Ovary (tissue), 9 donors: ENCODE results near the gene ERCC3. TPM values are rescaled to one million over a fixed set of nuclear protein-coding genes. Genes with fewer than 3 reads are reported as not detected.

Source experiments
- DNase-seq, 5 donors: peaks; one replicate each; pipeline ENCODE4 v3.0.0-alpha.2; 2019 to 2020
- H3K27ac ChIP-seq, 2 donors: fragments of 200-600 bp; one replicate each; pipeline versions ENCODE4 v1.5.1 to v1.8.0; 2019 to 2022
- H3K27me3 ChIP-seq: fragments of 200-600 bp; one replicate; pipeline ENCODE4 v1.8.0; 2022
- H3K36me3 ChIP-seq: fragments of 200-600 bp; sonication (generic); one replicate; pipeline ENCODE4 v1.5.1; 2019
- H3K4me1 ChIP-seq: one replicate; pipeline ENCODE4 v1.8.1; 2013; ENCODE audit warnings: mild to moderate bottlenecking, moderate library complexity; ENCODE audit not compliant: insufficient read depth
- H3K4me3 ChIP-seq: fragments of 200-600 bp; sonication (generic); one replicate; pipeline ENCODE4 v1.5.1; 2017
- H3K9me3 ChIP-seq, 2 donors: fragments of 200-600 bp in 1 of 2; sonication (generic) in 1 of 2; one replicate each; pipeline versions ENCODE4 v1.5.1 to v1.8.1; 2013 to 2019; ENCODE audit warnings: mild to moderate bottlenecking in 1 of 2, moderate library complexity in 1 of 2
- CTCF ChIP-seq, 3 donors: fragments of 450-650 bp in 2 of 3; fragments of 200-600 bp in 1 of 3; IDR thresholded peaks; one replicate each; pipeline versions ENCODE4 v1.5.1 to v1.8.0; 2016 to 2022; ENCODE audit warnings: antibody characterized with exemption in 3 of 3, mild to moderate bottlenecking in 1 of 3
- EP300 ChIP-seq: sonication (generic); formaldehyde crosslinking; IDR thresholded peaks from one replicate; pipeline ENCODE4 v1.6.1; 2017; ENCODE audit warnings: antibody characterized with exemption
- POLR2A ChIP-seq: fragments of 450-650 bp; IDR thresholded peaks from one replicate; pipeline ENCODE4 v1.6.1; 2017; ENCODE audit warnings: antibody characterized with exemption, mild to moderate bottlenecking, moderate library complexity
- WGBS, 3 donors: extraction: QIAGEN DNeasy Blood & Tissue Kit in 1 of 3; methylation state at CpG; one replicate each; pipeline versions ENCODE4 v1.1.5 to v1.1.7; 2013 to 2017; 5-methylcytosine and 5-hydroxymethylcytosine counted together
- intact Hi-C, 4 donors: fragments of 100-400 bp; cut with DNase I; formaldehyde crosslinking; loops; one replicate each; pipeline versions ENCODE4 v1.11.0 to v1.15.1; 2022 to 2023
- polyA plus RNA-seq, 2 donors: library from polyadenylated mRNA; stranded (reverse); fragments of 200-250 nt in 1 of 2; fragments of 350-450 nt in 1 of 2; fragmentation: Illumina TruSeq in 1 of 2; extraction: RNeasy Lipid Tissue Mini Kit (QIAGEN cat#74804) in 1 of 2; gene quantifications; one replicate each; pipeline ENCODE4 v1.2.3, GENCODE V29; 2013 to 2014
- total RNA-seq, 7 donors: library from RNA; depleted of rRNA in 2 of 7; stranded (reverse); fragments of >200 nt in 2 of 7; fragmentation: NEBNext Ultra II Directional in 3 of 7; extraction: Animal tissue kit (Norgen Biotek cat#: 25700) in 3 of 7; gene quantifications; one replicate each; pipeline versions ENCODE4 v1.1.0 to v1.2.4, GENCODE V29; 2016 to 2023
- donor health status: DM: no; HTN: no; CAD: no; lungs with moderate emphysema.
- donor health status: DM: no; HTN: no; CAD: no.
- donor health status: Bipolar disorder and iron deficiency.
- donor health status: DM: yes; HTN: yes; CAD: no.
- donor health status: DM: no; HTN: no; CAD: no.
- donor health status: DM: yes; HTN: yes; CAD: no.

Gene ERCC3
- total and polyA plus RNA-seq, 9 donors: 26.8 to 56.9 (median 35.1) TPM

GRCh38 chr2:127270663-127271062 is 23.3 kb downstream of the ERCC3 start:
- 95 to 98% (median 98%) methylated on average over 5 of the region's 5 CpGs for WGBS, 3 donors
- Histone ChIP-seq H3K36me3 (no peaks in the 10 kb centered on the region), H3K27ac (no peak overlapping the region), H3K4me3 (no peak overlapping the region), H3K9me3 (no peaks in the 10 kb centered on the region), H3K27me3 (no peaks in the 10 kb centered on the region), H3K4me1 (no peaks in the 10 kb centered on the region)
- DNase-seq: no peak
- TF ChIP-seq POLR2A (no peak), CTCF (IDR thresholded peaks at IDR 0.05) (no peak), EP300 (no peak)
- intact Hi-C loops: no loop called here

- H3K9me3 ChIP-seq: no peaks in the 10 kb centered on the region
- WGBS, 3 donors: 73 to 78% (median 74%) methylated on average over 8 of the region's 8 CpGs
Measured at GRCh38 chr2:127261804-127262406, 32.0 kb downstream of the ERCC3 start.

GRCh38 chr2:127259355-127259754 is 34.6 kb downstream of the ERCC3 start:
- H3K4me3 ChIP-seq: no peak overlapping the region
- intact Hi-C loops: no loop called here
- WGBS, 3 donors: 93 to 99% (median 94%) methylated on average over 5 of the region's 5 CpGs
- DNase-seq: no peak
- TF ChIP-seq CTCF (IDR thresholded peaks at IDR 0.05) (no peak), EP300 (no peak), POLR2A (no peak)
- no peaks in the 10 kb centered on the region for H3K4me1 ChIP-seq
- H3K36me3 ChIP-seq: no peaks in the 10 kb centered on the region
- no peaks in the 10 kb centered on the region for H3K27me3 ChIP-seq
- H3K27ac ChIP-seq: no peak overlapping the region
- H3K9me3 ChIP-seq: no peaks in the 10 kb centered on the region

More at GRCh38 chr2:127261804-127262406, 32.0 kb downstream of the ERCC3 start:
- Histone ChIP-seq H3K36me3 (no peaks in the 10 kb centered on the region), H3K4me3 (no peak overlapping the region), H3K27me3 (no peaks in the 10 kb centered on the region), H3K27ac (no peak overlapping the region), H3K4me1 (no peaks in the 10 kb centered on the region)
- no peak for DNase-seq
- TF ChIP-seq POLR2A (no peak), EP300 (no peak), CTCF (IDR thresholded peaks at IDR 0.05) (no peak)
- intact Hi-C loops: no loop called here

- no peak overlapping the region for H3K27ac ChIP-seq
- H3K4me3 ChIP-seq: no peak overlapping the region
- H3K4me1 ChIP-seq: no peaks in the 10 kb centered on the region
- H3K36me3 ChIP-seq: no peaks in the 10 kb centered on the region
- WGBS, 3 donors: 71 to 73% (median 72%) methylated on average over 8 of the region's 8 CpGs
- no peaks in the 10 kb centered on the region for H3K27me3 ChIP-seq
- TF ChIP-seq POLR2A (no peak), EP300 (no peak), CTCF (IDR thresholded peaks at IDR 0.05) (no peak)
- intact Hi-C loops: no loop called here
- no peaks in the 10 kb centered on the region for H3K9me3 ChIP-seq
- no peak for DNase-seq
Measured at GRCh38 chr2:127256866-127257265, 37.1 kb downstream of the ERCC3 start.
